Cortex of kidney (tissue), 1 donor: Measurements from ENCODE around the gene CD300A.

Source experiments
- DNase-seq: peaks from one replicate; lab custom pipeline; 2025; lab: John Stamatoyannopoulos, UW

The CD300A gene

DNA sequence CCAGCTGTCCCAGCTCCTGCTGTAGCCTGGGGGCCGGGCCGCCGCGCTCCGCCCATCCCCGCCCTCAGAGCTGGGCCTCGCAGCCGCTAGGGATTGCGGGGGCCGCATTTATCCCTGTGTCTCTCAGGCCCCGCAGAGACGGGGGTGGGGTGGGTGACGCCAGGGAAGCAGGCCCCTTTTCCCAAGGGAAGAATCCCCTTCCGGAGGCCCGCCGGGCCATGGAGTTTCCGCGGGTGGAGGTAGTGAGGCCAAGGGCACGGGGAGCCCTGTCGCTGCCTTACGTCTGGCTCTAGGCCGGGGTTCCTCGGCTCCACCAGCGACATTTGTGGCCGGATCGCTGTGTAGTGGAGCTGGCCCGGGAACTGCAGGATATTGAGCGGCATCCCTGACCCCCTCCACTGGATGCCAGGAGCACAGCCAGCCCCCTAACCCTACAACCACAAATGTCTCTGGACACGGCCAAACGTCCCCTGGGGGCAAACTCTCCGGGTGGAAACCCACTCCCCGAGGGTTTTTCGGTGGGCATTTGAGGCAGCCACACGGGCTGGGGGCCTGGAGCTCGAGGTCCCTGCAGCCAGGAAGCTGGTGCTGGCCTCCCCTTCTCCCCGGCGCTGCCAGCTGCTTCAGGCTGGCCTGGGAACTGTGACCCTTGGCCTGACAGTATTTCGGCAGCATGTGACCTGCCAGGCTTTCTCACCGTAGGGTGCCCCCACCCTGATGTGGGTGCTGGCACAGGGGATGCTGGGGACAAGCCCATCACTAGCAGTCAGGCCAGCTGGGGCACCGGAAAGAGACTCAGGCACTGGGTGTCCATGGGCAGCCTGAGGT is 12.0 kb upstream of the CD300A start:
- DNase-seq: no peak

DNA sequence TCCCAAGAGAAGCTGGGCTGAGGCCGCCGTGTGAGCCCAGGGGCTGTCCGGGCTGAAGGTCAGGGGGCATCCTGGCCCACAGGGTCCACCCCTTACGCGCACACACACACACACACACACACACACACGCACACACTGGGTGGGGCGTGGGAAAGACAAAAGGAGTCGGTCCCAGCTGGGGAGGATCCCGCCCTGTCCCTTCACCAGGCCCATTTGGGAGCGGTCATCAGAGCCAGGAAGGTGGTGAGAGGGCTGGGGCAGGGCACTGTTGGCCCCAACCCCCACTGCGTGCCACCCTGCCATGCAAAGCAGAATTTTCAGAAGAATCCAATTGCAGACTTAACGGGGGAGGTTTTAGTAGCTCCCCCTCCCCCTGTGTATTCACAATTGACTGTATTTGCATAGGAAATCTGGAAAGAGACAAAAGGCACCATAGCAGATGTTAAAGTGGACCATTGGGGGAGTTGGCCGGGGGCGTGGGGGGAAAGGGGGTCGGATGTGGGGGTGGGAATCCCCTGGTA is 11.3 kb upstream of the CD300A start:
- no peak for DNase-seq

GRCh38 chr17:74455821-74456220 is 10.6 kb upstream of the CD300A start:
- DNase-seq: no peak

- DNase-seq: no peak
Observed at GRCh38 chr17:74457146-74457819, 9.2 kb upstream of the CD300A start.

- no peak for DNase-seq
Observed at GRCh38 chr17:74457820-74458166, 8.6 kb upstream of the CD300A start.

DNA sequence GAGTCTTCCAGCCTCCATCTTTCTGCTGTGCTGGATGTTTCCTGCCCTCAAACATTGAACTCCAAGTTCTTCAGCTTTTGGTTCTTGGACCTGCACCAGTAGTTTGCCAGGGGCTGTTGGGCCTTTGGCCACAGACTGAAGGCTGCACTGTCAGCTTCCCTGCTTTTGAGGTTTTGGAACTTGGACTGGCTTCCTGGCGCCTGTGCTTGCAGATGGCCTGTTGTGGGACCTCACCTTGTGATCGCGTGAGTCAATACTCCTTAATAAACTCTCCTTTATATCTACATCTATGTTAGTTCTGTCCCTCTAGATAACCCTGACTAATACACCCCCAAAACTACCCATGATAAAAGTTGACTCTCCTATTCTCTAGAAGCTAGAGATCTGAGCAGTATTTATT is 7.6 kb upstream of the CD300A start:
- no peak for DNase-seq

GRCh38 chr17:74459622-74460021 is 6.8 kb upstream of the CD300A start:
- no peak for DNase-seq

DNA sequence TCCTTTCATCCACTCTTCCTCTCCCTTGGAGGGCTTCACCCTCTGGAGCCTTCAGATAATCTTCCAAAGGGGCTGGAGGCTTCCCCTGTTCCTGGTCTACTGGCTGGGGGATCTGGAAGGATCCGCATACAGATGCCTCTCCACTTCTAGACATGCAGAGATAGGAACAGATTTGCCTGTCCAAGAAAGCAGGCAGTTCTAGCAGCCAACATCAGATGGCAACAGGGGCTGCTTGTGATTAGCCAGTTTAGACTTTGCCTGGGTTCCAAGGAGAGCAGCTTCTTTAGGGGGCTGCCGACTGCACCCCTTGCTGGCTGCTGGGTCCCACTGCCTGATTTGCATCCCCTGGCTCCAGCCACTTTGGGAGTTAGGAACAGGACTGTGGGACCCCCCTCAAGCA is 6.2 kb upstream of the CD300A start:
- DNase-seq: no peak

- DNase-seq: no peak
Observed at GRCh38 chr17:74460996-74461395, 5.4 kb upstream of the CD300A start.

GRCh38 chr17:74461611-74462010 is 4.8 kb upstream of the CD300A start:
- DNase-seq: no peak

DNA sequence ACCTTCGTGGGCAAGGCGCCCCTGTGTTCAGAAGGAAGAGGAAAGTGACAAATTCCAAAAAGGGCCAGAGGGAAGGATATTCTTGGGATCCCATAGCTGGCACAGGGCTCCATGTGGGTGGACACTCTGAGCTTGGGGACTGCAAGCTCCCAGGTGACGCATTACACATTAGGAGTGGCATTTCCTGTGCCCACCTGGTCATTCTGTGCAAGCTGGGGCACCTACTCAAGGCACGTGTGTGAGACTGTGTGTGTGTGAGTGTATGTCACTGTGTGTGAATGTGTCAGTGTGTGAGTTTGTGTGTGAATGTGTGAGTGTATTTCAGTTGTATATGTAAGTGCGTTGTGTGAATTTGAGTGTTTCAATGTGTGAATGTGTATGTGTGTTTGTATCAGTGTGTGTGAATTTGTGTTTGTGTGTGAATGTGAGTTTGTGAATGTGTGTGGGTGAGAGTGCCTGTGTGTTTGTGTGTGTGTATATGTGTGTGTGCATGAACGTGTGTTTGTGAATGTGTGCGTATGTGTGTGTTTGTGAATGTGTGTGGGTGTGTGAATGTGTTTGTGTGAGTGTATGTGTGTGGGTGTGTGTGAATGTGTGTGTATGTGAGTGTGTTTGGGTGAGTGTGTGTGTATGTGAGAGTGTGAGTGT is 1.6 kb upstream of the CD300A start:
- DNase-seq: no peak

GRCh38 chr17:74465378-74466110 is 890 bp upstream of the CD300A start:
- no peak for DNase-seq

DNA sequence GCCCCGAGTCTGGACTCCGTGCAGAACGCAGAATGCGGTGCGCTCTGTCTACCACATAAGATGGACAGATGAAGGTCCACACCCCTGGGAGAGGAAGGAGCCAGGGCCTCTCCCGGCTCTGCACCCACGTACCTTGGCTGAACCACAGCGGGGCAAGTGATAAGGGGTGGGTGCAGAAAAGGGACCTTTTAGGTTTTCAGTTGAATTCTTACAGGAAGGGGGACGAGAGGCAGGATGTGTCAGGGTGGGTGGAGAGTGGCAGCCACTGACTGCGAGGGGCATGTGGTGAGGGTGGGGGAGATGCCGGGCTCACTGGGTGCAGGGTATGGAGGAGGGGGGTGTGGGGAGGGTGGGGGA is 372 bp downstream of the CD300A start:
- DNase-seq: no peak

DNA sequence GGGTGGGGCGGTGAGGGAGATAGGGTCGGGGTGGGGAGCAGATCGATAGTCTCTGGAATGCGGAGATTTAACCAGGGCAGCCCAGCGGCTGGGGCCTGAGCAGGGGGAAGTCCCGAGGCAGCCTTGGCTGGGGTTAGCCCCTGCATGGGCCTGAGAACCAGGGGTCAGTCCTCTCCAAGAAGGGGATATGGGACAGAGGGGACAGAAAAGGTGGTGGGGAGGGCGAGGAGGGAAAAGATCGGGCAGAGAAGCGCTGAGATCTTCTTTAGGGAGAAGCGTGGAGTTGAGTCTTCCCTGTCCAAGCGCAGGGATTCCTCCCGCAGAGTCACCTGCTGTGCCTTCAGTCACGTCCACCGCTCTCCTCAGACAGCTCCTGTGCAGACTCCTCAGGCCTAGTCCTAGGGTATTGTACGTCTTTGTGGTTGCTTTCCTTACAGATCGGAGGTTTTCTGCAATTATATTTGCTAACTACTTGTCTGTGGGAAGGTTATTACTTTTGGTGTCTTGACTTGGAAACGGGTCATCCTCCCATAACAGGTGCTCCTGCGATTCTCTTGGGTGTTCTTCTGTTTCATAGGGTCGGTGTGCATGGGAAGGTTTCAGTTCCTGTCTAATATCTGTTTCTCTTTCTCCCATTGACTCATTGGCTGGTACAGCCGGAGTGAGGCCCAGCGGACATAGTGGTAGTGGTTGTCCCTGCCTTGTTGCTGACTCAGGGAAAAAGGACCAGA is 952 bp downstream of the CD300A start:
- no peak for DNase-seq

- no peak for DNase-seq
Observed at GRCh38 chr17:74471341-74471740, 4.9 kb downstream of the CD300A start.

DNA sequence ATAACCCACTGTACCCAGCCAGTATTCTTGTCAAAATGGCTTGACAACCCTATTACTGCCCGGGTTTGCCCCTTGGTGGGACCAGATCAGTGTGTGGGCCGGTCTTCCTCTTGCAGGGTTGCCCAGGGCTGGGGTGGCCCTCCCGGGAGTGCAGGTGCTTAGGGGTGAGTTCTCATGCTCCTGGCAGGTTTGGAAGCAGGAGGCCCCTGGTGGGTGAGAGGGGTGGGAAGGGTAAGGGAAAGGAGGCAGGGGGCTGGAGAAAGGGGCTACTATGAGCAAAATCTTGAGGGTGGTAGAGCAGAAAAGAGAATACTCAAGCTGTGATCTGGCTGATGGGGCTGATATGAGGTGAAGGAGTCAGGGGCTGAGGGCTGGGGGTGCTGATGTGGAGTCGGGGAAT is 6.5 kb downstream of the CD300A start:
- DNase-seq: no peak

DNA sequence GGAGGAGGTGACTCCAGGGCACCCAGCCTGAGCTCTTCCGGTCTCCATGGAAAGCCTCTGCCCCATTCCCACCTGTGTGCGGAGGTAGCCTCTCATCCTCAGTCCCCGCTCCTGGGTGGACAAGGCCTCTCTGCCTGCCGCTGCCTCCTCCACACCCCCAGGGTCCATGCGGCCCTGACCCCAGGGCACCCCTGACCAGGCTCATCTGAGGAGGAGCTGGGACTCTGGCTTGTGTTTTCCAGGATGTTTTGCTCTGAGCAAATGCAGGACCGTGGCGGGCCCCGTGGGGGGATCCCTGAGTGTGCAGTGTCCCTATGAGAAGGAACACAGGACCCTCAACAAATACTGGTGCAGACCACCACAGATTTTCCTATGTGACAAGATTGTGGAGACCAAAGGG is 6.9 kb downstream of the CD300A start:
- no peak for DNase-seq

- no peak for DNase-seq
Observed at GRCh38 chr17:74474043-74474792, 7.8 kb downstream of the CD300A start.

GRCh38 chr17:74475189-74475588 is 8.8 kb downstream of the CD300A start:
- DNase-seq: no peak

DNA sequence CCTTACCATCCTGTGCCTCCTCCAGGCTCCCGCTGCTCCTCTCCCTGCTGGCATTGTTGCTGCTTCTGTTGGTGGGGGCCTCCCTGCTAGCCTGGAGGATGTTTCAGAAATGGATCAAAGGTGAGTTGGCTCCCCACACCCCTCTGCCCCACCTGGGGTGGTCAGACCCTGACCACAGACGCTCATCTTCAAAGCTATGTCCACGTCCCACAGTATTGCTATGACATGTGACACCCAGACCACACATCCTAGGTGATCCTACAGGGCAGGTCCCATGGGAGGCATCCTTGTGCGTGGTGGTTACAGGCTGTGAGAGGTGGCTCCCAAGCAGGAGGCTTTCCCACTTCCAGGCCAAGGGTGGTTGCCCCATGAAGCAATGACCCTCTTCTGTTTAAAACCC is 11.0 kb downstream of the CD300A start:
- no peak for DNase-seq
